ENCODE results near the gene NR0B2.
"Not testable (repeated sequence)": the region's sequence is repeated elsewhere in the genome, so short reads cannot be mapped to it uniquely, and the experiment has no call there.

The NR0B2 gene

GRCh38 chr1:26887125-26887524 lies 26.6 kb downstream of the NR0B2 start:
- no peak overlapping the region for H3K4me3 ChIP-seq (replicated peaks in 1 of 2; ENCODE audit: low read depth in 2 of 2, low read length in 2 of 2)
- peak; percentile 62 to 68 for DNase-seq (ENCODE audit: low read depth in 2 of 2)
- TF ChIP-seq, protein P1, sequence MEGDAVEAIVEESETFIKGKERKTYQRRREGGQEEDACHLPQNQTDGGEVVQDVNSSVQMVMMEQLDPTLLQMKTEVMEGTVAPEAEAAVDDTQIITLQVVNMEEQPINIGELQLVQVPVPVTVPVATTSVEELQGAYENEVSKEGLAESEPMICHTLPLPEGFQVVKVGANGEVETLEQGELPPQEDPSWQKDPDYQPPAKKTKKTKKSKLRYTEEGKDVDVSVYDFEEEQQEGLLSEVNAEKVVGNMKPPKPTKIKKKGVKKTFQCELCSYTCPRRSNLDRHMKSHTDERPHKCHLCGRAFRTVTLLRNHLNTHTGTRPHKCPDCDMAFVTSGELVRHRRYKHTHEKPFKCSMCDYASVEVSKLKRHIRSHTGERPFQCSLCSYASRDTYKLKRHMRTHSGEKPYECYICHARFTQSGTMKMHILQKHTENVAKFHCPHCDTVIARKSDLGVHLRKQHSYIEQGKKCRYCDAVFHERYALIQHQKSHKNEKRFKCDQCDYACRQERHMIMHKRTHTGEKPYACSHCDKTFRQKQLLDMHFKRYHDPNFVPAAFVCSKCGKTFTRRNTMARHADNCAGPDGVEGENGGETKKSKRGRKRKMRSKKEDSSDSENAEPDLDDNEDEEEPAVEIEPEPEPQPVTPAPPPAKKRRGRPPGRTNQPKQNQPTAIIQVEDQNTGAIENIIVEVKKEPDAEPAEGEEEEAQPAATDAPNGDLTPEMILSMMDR (IDR thresholded peaks at IDR 0.05; ENCODE audit: low read depth, low read length) = peak; percentile 52

- DNase-seq (ENCODE audit: low read depth in 2 of 2) = no peak
- TF ChIP-seq, protein P1 (IDR thresholded peaks at IDR 0.05; ENCODE audit: low read depth, low read length) = no peak
- no peak overlapping the region for H3K4me3 ChIP-seq (replicated peaks in 1 of 2; ENCODE audit: low read depth in 2 of 2, low read length in 2 of 2)
Observed at GRCh38 chr1:26882696-26883463, 30.9 kb downstream of the NR0B2 start.

GRCh38 chr1:26881611-26882010 lies 32.2 kb downstream of the NR0B2 start:
- not testable (repeated sequence) for H3K4me3 ChIP-seq (replicated peaks in 1 of 2; ENCODE audit: low read depth in 2 of 2, low read length in 2 of 2); DNase-seq (ENCODE audit: low read depth in 2 of 2)

- H3K4me3 ChIP-seq (replicated peaks in 1 of 2; ENCODE audit: low read depth in 2 of 2, low read length in 2 of 2) = no peak overlapping the region
- DNase-seq (ENCODE audit: low read depth in 2 of 2) = no peak
- TF ChIP-seq, protein P1 (IDR thresholded peaks at IDR 0.05; ENCODE audit: low read depth, low read length) = no peak
Observed at GRCh38 chr1:26879793-26880192, 34.0 kb downstream of the NR0B2 start.

- TF ChIP-seq, protein P1 (IDR thresholded peaks at IDR 0.05; ENCODE audit: low read depth, low read length) = no peak
- no peak overlapping the region for H3K4me3 ChIP-seq (replicated peaks in 1 of 2; ENCODE audit: low read depth in 2 of 2, low read length in 2 of 2)
- DNase-seq (ENCODE audit: low read depth in 2 of 2) = no peak
Observed at GRCh38 chr1:26877326-26877725, 36.4 kb downstream of the NR0B2 start.

- no peak overlapping the region for H3K4me3 ChIP-seq (replicated peaks in 1 of 2; ENCODE audit: low read depth in 2 of 2, low read length in 2 of 2)
- DNase-seq (ENCODE audit: low read depth in 2 of 2) = no peak
- TF ChIP-seq, protein P1 (IDR thresholded peaks at IDR 0.05; ENCODE audit: low read depth, low read length) = no peak
Observed at GRCh38 chr1:26874896-26875295, 38.9 kb downstream of the NR0B2 start.

DNA sequence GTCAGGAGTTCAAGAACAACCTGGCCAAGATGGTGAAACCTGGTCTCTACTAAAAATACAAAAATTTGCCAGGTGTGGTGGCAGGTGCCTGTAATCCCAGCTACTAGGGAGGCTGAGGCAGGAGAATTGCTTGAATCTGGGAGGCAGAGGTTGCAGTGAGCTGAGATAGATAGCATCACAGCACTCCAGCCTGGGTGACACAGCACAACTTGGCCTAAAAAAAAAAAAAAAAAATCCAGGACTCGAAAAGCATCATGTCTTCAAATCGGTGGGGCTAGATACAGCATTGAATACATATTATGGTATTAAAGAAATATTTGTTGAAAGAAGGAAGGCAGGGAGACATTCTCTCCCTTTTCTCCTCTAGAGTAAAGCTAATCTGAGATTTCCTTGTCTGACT lies 40.7 kb downstream of the NR0B2 start:
- DNase-seq (ENCODE audit: low read depth in 2 of 2); H3K4me3 ChIP-seq (replicated peaks in 1 of 2; ENCODE audit: low read depth in 2 of 2, low read length in 2 of 2): not testable (repeated sequence)
